Stomach (tissue), 4 donors: ENCODE results near the gene RBM18.

Source experiments
- POLR2A ChIP-seq, 4 donors: fragments of 450-650 bp; IDR thresholded peaks; one replicate each; pipeline ENCODE4 v1.6.1; 2016; ENCODE audit warnings: antibody characterized with exemption in 4 of 4, control low read depth in 2 of 4, mild to moderate bottlenecking in 1 of 4, moderate library complexity in 1 of 4
- TF ChIP-seq, protein P1 (sequence below), 7 experiments: fragments of 450-650 bp in 4 of 7; fragments of 200-600 bp in 3 of 7; sonication (generic) in 3 of 7; IDR thresholded peaks; one replicate each; pipeline ENCODE4 v1.5.1; 2016 to 2019; ENCODE audit warnings: antibody characterized with exemption in 7 of 7, control low read depth in 2 of 7, mild to moderate bottlenecking in 1 of 7

DNA sequence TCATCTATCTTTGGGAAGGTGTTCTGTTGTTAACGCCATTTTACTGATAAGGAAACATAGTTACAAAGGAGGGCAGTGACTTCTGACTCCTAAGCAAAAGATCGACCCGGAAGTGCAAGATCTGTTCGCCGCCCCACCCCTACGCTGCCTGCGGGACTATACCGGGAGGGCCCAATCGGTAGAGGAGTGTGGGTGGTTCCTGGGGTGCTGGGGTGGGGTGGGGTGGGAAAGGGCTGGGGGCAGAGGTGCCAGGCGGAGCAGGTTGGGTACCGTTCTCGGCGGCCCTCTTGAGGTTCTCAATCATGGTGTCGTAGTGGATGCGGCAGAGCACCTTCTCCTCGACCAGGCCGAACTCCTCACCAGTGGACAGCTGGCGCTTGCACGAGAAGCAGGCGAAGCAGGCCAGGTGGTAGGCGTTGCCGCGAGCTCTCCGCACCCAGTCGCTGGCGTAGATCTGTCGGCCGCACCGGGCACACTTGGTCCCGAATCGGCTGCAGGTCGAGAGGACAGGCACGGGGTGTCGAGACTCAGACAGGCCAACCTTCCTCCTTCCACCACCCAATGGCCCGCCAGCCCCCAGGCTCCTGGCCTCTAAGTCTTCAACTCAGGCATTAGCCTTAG is 47.7 kb downstream of the RBM18 start:
- no peak for TF ChIP-seq POLR2A (IDR thresholded peaks at IDR 0.05)
- TF ChIP-seq, protein P1, sequence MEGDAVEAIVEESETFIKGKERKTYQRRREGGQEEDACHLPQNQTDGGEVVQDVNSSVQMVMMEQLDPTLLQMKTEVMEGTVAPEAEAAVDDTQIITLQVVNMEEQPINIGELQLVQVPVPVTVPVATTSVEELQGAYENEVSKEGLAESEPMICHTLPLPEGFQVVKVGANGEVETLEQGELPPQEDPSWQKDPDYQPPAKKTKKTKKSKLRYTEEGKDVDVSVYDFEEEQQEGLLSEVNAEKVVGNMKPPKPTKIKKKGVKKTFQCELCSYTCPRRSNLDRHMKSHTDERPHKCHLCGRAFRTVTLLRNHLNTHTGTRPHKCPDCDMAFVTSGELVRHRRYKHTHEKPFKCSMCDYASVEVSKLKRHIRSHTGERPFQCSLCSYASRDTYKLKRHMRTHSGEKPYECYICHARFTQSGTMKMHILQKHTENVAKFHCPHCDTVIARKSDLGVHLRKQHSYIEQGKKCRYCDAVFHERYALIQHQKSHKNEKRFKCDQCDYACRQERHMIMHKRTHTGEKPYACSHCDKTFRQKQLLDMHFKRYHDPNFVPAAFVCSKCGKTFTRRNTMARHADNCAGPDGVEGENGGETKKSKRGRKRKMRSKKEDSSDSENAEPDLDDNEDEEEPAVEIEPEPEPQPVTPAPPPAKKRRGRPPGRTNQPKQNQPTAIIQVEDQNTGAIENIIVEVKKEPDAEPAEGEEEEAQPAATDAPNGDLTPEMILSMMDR (IDR thresholded peaks at IDR 0.05) = no peak
